SK-N-SH (cell line): ENCODE data around the gene APBB2.

Source experiments
- CTCF ChIP-seq: fragments of 200-600 bp; sonication (generic); IDR thresholded peaks from 2 replicates; pipeline ENCODE4 v1.6.1; 2017; ENCODE audit warnings: antibody characterized with exemption, mild to moderate bottlenecking, moderate library complexity
- FOSL2 ChIP-seq: IDR thresholded peaks from 2 replicates; pipeline ENCODE4 v1.4.0; 2012; ENCODE audit warnings: low read depth, mild to moderate bottlenecking, moderate library complexity, borderline replicate concordance
- GABPA ChIP-seq: IDR thresholded peaks from 2 replicates; pipeline ENCODE4 v1.4.0; 2012; ENCODE audit warnings: low read depth, mild to moderate bottlenecking
- JUND ChIP-seq: IDR thresholded peaks from 2 replicates; pipeline ENCODE4 v1.4.0; 2012
- MXI1 ChIP-seq: IDR thresholded peaks from 2 replicates; pipeline ENCODE4 v1.6.1; 2012; ENCODE audit warnings: mild to moderate bottlenecking, low read depth, low read length, improper control_type of control experiment
- SIN3A ChIP-seq: IDR thresholded peaks from 2 replicates; pipeline ENCODE4 v1.6.1; 2012; ENCODE audit warnings: low read depth, mild to moderate bottlenecking, low read length, moderate library complexity, borderline replicate concordance
- YY1 ChIP-seq: IDR thresholded peaks from 2 replicates; pipeline ENCODE4 v1.4.0; 2012; ENCODE audit warnings: low read depth, mild to moderate bottlenecking
- TF ChIP-seq, protein P1 (sequence below): fragments of 150-350 bp; IDR thresholded peaks from 2 replicates; pipeline ENCODE4 v1.6.1; 2017; ENCODE audit warnings: antibody characterized with exemption, low read length, low read depth, borderline replicate concordance

DNA sequence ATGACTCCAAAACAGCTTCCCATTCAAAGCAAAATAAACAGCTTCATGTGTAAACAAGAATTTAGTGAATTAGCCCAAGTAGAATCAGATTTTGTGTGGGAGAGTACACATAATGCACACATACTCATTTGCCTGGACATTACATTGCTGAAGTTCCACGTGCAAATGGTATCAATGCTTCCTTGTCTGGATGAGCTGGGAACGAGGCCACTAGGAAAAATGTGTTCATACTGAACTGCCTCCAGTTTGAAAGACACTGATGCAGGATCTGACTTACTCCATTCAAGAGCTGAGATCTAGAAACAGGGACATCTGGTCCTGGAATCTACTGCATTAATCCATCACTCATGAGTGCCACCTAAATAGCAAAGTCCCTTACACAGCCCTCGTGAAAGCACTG is 228.0 kb downstream of the APBB2 start:
- no peak for TF ChIP-seq CTCF
- no peak for TF ChIP-seq JUND
- TF ChIP-seq SIN3A = no peak
- TF ChIP-seq YY1 = no peak
- TF ChIP-seq MXI1 = no peak
- TF ChIP-seq, protein P1, sequence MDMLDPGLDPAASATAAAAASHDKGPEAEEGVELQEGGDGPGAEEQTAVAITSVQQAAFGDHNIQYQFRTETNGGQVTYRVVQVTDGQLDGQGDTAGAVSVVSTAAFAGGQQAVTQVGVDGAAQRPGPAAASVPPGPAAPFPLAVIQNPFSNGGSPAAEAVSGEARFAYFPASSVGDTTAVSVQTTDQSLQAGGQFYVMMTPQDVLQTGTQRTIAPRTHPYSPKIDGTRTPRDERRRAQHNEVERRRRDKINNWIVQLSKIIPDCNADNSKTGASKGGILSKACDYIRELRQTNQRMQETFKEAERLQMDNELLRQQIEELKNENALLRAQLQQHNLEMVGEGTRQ = no peak
- TF ChIP-seq FOSL2 = no peak
- TF ChIP-seq GABPA = no peak
